ENCODE data around the gene CHST11. TPM values are rescaled to one million over a fixed set of nuclear protein-coding genes. Genes with fewer than 3 reads are reported as not detected.

Gene CHST11
- total and polyA plus RNA-seq, 2 donors from 2014 or later: 2.0 to 23.3 TPM

DNA sequence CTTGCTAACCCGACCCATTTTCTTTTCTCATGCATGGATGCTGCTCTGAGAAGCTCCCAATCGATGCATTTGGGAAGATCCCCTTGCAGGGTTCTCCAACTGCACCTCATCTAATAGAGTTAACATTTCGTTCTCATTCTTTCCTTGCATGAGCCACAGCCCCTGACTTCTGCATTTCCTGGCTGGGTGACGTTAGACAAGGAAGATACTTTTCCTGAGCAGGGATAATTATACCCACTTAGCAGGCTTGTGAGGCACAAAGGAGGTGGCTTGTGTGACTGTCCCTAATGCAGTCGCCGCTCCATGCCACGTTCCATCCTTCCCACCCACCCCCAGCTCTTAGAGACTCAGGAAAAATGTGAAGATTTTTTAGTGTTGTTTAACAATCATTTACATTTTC lies 195.1 kb downstream of the CHST11 start:
- no peaks in the 10 kb centered on the region for H3K36me3 ChIP-seq (ENCODE audit: control insufficient read depth in 2 of 3, insufficient read depth in 3 of 3, low read length in 3 of 3)
- no peak overlapping the region for H3K4me3 ChIP-seq (ENCODE audit: low read length in 3 of 3)
- H3K4me1 ChIP-seq (ENCODE audit: control insufficient read depth in 2 of 3, insufficient read depth in 2 of 3, low read depth in 1 of 3, low read length in 3 of 3): no peaks in the 10 kb centered on the region
- DNase-seq (no peak), FAIRE-seq (no peak)
- H3K27ac ChIP-seq (ENCODE audit: low read depth in 2 of 2, low read length in 2 of 2): no peak overlapping the region
- H3K27me3 ChIP-seq (ENCODE audit: control insufficient read depth, insufficient read depth, low read length): no peaks in the 10 kb centered on the region
- H3K9ac ChIP-seq (ENCODE audit: low read length in 3 of 3): no peak overlapping the region
- intact Hi-C loops (cut with DNase I): no loop called here
- no peaks in the 10 kb centered on the region for H3K9me3 ChIP-seq (ENCODE audit: control insufficient read depth in 2 of 3, insufficient read depth in 1 of 3, low read length in 3 of 3)
- TF ChIP-seq CTCF (IDR thresholded peaks at IDR 0.05; ENCODE audit: borderline replicate concordance, extremely low read depth, insufficient read depth): no peak

DNA sequence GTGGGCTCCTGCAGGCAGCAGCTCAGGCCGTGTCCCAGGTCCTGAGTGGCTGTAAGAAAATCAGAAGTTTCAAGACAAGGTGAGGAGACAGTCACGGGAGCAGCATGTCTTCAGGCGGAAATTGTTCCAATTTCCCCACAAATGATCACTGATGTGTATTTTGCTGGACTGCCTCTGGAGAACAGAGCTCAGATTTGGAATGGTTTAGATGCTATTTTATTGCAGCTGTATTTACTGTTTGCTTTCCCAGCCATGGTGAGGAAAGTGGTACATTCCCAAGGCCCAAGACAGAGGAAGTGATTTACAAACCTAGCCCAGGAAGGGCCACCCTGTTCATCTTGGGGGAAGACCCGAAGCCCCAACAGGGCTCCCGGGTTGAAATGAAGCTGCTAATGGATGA lies 195.6 kb downstream of the CHST11 start:
- H3K4me3 ChIP-seq (ENCODE audit: low read length in 3 of 3): no peak overlapping the region
- H3K27me3 ChIP-seq (ENCODE audit: control insufficient read depth, insufficient read depth, low read length): no peaks in the 10 kb centered on the region
- H3K9me3 ChIP-seq (ENCODE audit: control insufficient read depth in 2 of 3, insufficient read depth in 1 of 3, low read length in 3 of 3): no peaks in the 10 kb centered on the region
- no peak for FAIRE-seq
- DNase-seq: no peak
- intact Hi-C loops (cut with DNase I): no loop called here
- no peak for TF ChIP-seq CTCF (IDR thresholded peaks at IDR 0.05; ENCODE audit: borderline replicate concordance, extremely low read depth, insufficient read depth)
- no peaks in the 10 kb centered on the region for H3K4me1 ChIP-seq (ENCODE audit: control insufficient read depth in 2 of 3, insufficient read depth in 2 of 3, low read depth in 1 of 3, low read length in 3 of 3)
- H3K36me3 ChIP-seq (ENCODE audit: control insufficient read depth in 2 of 3, insufficient read depth in 3 of 3, low read length in 3 of 3): no peaks in the 10 kb centered on the region
- H3K27ac ChIP-seq (ENCODE audit: low read depth in 2 of 2, low read length in 2 of 2): no peak overlapping the region
- no peak overlapping the region for H3K9ac ChIP-seq (ENCODE audit: low read length in 3 of 3)

DNA sequence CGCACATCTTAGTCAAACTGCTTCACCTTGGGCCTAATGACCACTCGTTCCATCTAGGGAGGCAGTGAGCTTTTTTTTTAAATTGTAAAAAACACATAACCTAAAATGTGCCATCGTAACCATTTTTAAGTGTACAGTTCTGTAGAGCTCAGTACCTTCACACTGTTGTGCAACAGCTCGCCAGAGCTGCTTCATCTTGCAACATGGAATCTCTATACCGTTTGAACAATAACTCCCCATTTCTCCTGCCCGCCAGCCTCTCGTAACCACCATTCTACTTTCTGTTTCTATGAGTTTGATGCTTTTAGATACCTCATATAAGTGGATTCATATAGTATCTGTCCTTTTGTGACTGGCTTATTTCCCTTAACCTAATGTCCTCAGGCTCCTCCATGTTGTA lies 196.2 kb downstream of the CHST11 start:
- Histone ChIP-seq H3K4me1 (ENCODE audit: control insufficient read depth in 2 of 3, insufficient read depth in 2 of 3, low read depth in 1 of 3, low read length in 3 of 3) (no peaks in the 10 kb centered on the region), H3K27ac (ENCODE audit: low read depth in 2 of 2, low read length in 2 of 2) (no peak overlapping the region), H3K27me3 (ENCODE audit: control insufficient read depth, insufficient read depth, low read length) (no peaks in the 10 kb centered on the region), H3K36me3 (ENCODE audit: control insufficient read depth in 2 of 3, insufficient read depth in 3 of 3, low read length in 3 of 3) (no peaks in the 10 kb centered on the region), H3K9ac (ENCODE audit: low read length in 3 of 3) (no peak overlapping the region), H3K4me3 (ENCODE audit: low read length in 3 of 3) (no peak overlapping the region), H3K9me3 (ENCODE audit: control insufficient read depth in 2 of 3, insufficient read depth in 1 of 3, low read length in 3 of 3) (no peaks in the 10 kb centered on the region)
- DNase-seq (no peak), FAIRE-seq (no peak)
- intact Hi-C loops (cut with DNase I): no loop called here
- TF ChIP-seq CTCF (IDR thresholded peaks at IDR 0.05; ENCODE audit: borderline replicate concordance, extremely low read depth, insufficient read depth): no peak
